ENCODE data around the gene PRRC2B. TPM values are rescaled to one million over a fixed set of nuclear protein-coding genes. Genes with fewer than 3 reads are reported as not detected.

The PRRC2B gene
- total RNA-seq, 1 experiment from 2014 or later: 200 TPM

DNA sequence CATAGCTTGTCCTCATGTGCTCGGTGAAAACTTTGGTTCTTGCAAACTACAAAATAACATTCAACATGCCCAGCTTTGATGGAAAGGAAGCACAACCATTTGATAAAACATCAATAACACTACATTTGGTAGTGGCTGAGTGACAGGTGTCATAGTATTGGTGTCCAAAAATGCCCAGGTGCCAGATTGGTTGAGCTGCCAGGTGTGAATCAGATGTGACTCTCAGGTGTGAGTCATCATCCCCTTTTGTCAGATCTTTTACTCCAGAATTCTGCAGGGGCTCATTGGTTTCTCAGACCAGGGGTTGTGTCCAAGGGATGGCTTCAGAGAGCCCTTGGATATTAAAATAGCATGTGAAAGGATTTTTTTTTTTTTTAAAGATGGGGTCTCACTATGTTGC is 86.4 kb downstream of the PRRC2B start:
- ATAC-seq (no peak), DNase-seq (ENCODE audit: low read depth, low spot score) (no peak)
- ChIA-PET POLR2A (no interaction called here), CTCF (no interaction called here)
- TF ChIP-seq SIN3A (IDR thresholded peaks at IDR 0.05; ENCODE audit: borderline replicate concordance, insufficient read depth, low read depth, low read length): no peak
- TF ChIP-seq, protein P1, sequence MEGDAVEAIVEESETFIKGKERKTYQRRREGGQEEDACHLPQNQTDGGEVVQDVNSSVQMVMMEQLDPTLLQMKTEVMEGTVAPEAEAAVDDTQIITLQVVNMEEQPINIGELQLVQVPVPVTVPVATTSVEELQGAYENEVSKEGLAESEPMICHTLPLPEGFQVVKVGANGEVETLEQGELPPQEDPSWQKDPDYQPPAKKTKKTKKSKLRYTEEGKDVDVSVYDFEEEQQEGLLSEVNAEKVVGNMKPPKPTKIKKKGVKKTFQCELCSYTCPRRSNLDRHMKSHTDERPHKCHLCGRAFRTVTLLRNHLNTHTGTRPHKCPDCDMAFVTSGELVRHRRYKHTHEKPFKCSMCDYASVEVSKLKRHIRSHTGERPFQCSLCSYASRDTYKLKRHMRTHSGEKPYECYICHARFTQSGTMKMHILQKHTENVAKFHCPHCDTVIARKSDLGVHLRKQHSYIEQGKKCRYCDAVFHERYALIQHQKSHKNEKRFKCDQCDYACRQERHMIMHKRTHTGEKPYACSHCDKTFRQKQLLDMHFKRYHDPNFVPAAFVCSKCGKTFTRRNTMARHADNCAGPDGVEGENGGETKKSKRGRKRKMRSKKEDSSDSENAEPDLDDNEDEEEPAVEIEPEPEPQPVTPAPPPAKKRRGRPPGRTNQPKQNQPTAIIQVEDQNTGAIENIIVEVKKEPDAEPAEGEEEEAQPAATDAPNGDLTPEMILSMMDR (IDR thresholded peaks at IDR 0.05): no peak
- TF ChIP-seq TCF7L2 (IDR thresholded peaks at IDR 0.05; ENCODE audit: low read depth, low read length): no peak
- TF ChIP-seq REST (IDR thresholded peaks at IDR 0.05; ENCODE audit: insufficient read depth in 1 of 2, low read depth in 2 of 2, low read length in 1 of 2): no peak
- TF ChIP-seq POLR2AphosphoS5 (IDR thresholded peaks at IDR 0.05; ENCODE audit: low read depth, low read length): no peak
- Histone ChIP-seq H3K4me1 (ENCODE audit: control insufficient read depth, insufficient read depth, low read length) (no peaks in the 10 kb centered on the region), H3K27me3 (ENCODE audit: control insufficient read depth, insufficient read depth, low read length) (no peaks in the 10 kb centered on the region), H3K36me3 (ENCODE audit: control insufficient read depth, insufficient read depth, low read length) (peaks cover 22% of the 10 kb centered on the region), H3K4me3 (ENCODE audit: low read depth in 2 of 2, low read length in 2 of 2) (no peak overlapping the region), H3K27ac (ENCODE audit: low read length) (no peak overlapping the region), H3K9me3 (ENCODE audit: control insufficient read depth, insufficient read depth, low read depth, low read length) (no peaks in the 10 kb centered on the region)
- intact Hi-C loops (cut with micrococcal nuclease; ENCODE audit: unreplicated experiment): no loop called here
- in situ Hi-C loops (cut with HindIII; ENCODE audit: low pct_unique_long_range_greater_than_20kb, low sequenced_read_pairs): no loop called here
- BruUV-seq (replicated peaks): no TSS peak

GRCh38 chr9:131481441-131482342 is 87.8 kb downstream of the PRRC2B start:
- DNase-seq (ENCODE audit: low read depth, low spot score): no peak
- TF ChIP-seq POLR2AphosphoS5 (IDR thresholded peaks at IDR 0.05; ENCODE audit: low read depth, low read length) (no peak), TCF7L2 (IDR thresholded peaks at IDR 0.05; ENCODE audit: low read depth, low read length) (no peak), SIN3A (IDR thresholded peaks at IDR 0.05; ENCODE audit: borderline replicate concordance, insufficient read depth, low read depth, low read length) (no peak), REST (IDR thresholded peaks at IDR 0.05; ENCODE audit: insufficient read depth in 1 of 2, low read depth in 2 of 2, low read length in 1 of 2) (no peak)
- TF ChIP-seq, protein P1 (IDR thresholded peaks at IDR 0.05): no peak
- H3K27ac ChIP-seq (ENCODE audit: low read length): no peak overlapping the region
- ATAC-seq: no peak
- peaks cover 22% of the 10 kb centered on the region for H3K36me3 ChIP-seq (ENCODE audit: control insufficient read depth, insufficient read depth, low read length)
- CTCF ChIA-PET: no interaction called here
- intact Hi-C loops (cut with micrococcal nuclease; ENCODE audit: unreplicated experiment) (no loop called here), in situ Hi-C loops (cut with HindIII; ENCODE audit: low pct_unique_long_range_greater_than_20kb, low sequenced_read_pairs) (no loop called here)
- no peak overlapping the region for H3K4me3 ChIP-seq (ENCODE audit: low read depth in 2 of 2, low read length in 2 of 2)
- H3K9me3 ChIP-seq (ENCODE audit: control insufficient read depth, insufficient read depth, low read depth, low read length): no peaks in the 10 kb centered on the region
- no peaks in the 10 kb centered on the region for H3K4me1 ChIP-seq (ENCODE audit: control insufficient read depth, insufficient read depth, low read length)
- no peaks in the 10 kb centered on the region for H3K27me3 ChIP-seq (ENCODE audit: control insufficient read depth, insufficient read depth, low read length)
- POLR2A ChIA-PET: interaction anchor here (0.7 kb wide), 1 partner anchor 76 kb away, joined by 8 read pairs; no protein-coding TSS in a partner anchor
- no TSS peak for BruUV-seq (replicated peaks)

Data from Panc1 (cell line).